Measurements from ENCODE around the gene PDZD4. TPM values are rescaled to one million over a fixed set of nuclear protein-coding genes. Genes with fewer than 3 reads are reported as not detected.

PDZD4 gene
- total and polyA plus RNA-seq, 2 of the 4 experiments (the other 2 are of a cell fraction), result under 0.01 to 0.38 TPM

GRCh38 chrX:153853180-153853901 lies 23.0 kb upstream of the PDZD4 start:
- POLR2A ChIA-PET (ENCODE audit: unreplicated experiment), result no interaction called here
- ATAC-seq (ENCODE audit: low read depth) (no peak), DNase-seq (no peak)
- Histone ChIP-seq H3K56ac (ENCODE audit: extremely low read depth, insufficient read depth, low read length) (no peak overlapping the region), H3K23ac (ENCODE audit: low read depth, low read length) (no peak overlapping the region), H3K9me1 (ENCODE audit: insufficient read depth, low read length) (no peaks in the 10 kb centered on the region), H2BK20ac (ENCODE audit: low read depth, low read length) (no peak overlapping the region), H4K8ac (ENCODE audit: low read depth in 2 of 2, low read length in 2 of 2) (no peak overlapping the region), H4K20me1 (ENCODE audit: insufficient read depth, low read length) (no peaks in the 10 kb centered on the region), H3K4me1 (ENCODE audit: control insufficient read depth, insufficient read depth, low read length) (no peaks in the 10 kb centered on the region), H2BK120ac (ENCODE audit: low read depth, low read length) (no peak overlapping the region), H3K18ac (ENCODE audit: low read depth, low read length) (no peak overlapping the region), H2BK15ac (ENCODE audit: low read depth, low read length) (no peak overlapping the region), H4K5ac (ENCODE audit: low read depth, low read length) (no peak overlapping the region), H3K4me2 (ENCODE audit: low read depth, low read length) (no peak overlapping the region), H2AFZ (replicated peaks; ENCODE audit: low read length, poor library complexity) (no peak overlapping the region), H3K9me3 (ENCODE audit: control insufficient read depth, insufficient read depth, low read length) (peaks cover 2% of the 10 kb centered on the region), H3K4me3 (ENCODE audit: insufficient read depth, low read depth, low read length) (no peak overlapping the region), H3K36me3 (ENCODE audit: control insufficient read depth, insufficient read depth, low read length) (no peaks in the 10 kb centered on the region), H2AK5ac (ENCODE audit: low read depth, low read length) (no peak overlapping the region), H3K4ac (ENCODE audit: low read depth, low read length) (no peak overlapping the region), H3K9ac (ENCODE audit: low read depth, low read length) (no peak overlapping the region), H2BK5ac (ENCODE audit: low read depth, low read length, poor library complexity, severe bottlenecking) (no peak overlapping the region), H3K79me1 (ENCODE audit: low read depth in 1 of 2, low read length in 2 of 2) (no peaks in the 10 kb centered on the region), H3K27me3 (ENCODE audit: control insufficient read depth, insufficient read depth, low read length) (peaks cover 29% of the 10 kb centered on the region), H3K14ac (replicated peaks; ENCODE audit: low read depth, low read length) (no peak overlapping the region), H3K27ac (ENCODE audit: insufficient read depth, low read length) (no peak overlapping the region), H4K91ac (ENCODE audit: insufficient read depth, low read depth, low read length) (no peak overlapping the region), H2AK9ac (replicated peaks; ENCODE audit: low read depth, low read length, poor library complexity) (no peak overlapping the region)
- BruUV-seq (replicated peaks), result no TSS peak
- TF ChIP-seq CEBPB (IDR thresholded peaks at IDR 0.05; ENCODE audit: low read depth, low read length) (no peak), FOS (IDR thresholded peaks at IDR 0.05; ENCODE audit: low read depth, low read length) (no peak), RAD21 (IDR thresholded peaks at IDR 0.05; ENCODE audit: low read length) (no peak), POLR2A (IDR thresholded peaks at IDR 0.05; ENCODE audit: low read depth, low read length) (no peak), ELK1 (IDR thresholded peaks at IDR 0.05; ENCODE audit: borderline replicate concordance, low read depth, low read length) (no peak), CTCF (conservative IDR thresholded peaks at IDR 0.05; ENCODE audit: low read depth, low read length) (no peak)
- intact Hi-C loops (cut with micrococcal nuclease), result no loop called here
- dilution Hi-C loops (cut with HindIII; ENCODE audit: low sequenced_read_pairs, unreplicated experiment), result no loop called here
- 14% methylated on average over 1 of the region's 3 CpGs; no CpG with 5 or more reads in 1 of the 2 experiments for WGBS, 2 experiments (ENCODE audit: extremely low coverage in 2 of 2, insufficient read length in 1 of 2)
- in situ Hi-C loops (cut with MboI; ENCODE audit: low sequenced_read_pairs), result no loop called here
- CTCF ChIA-PET, result no interaction called here

All from IMR-90 (cell line).